ACC112 (cell line): ENCODE measurements around the gene MXRA8.
"Not testable (repeated sequence)": the region's sequence is repeated elsewhere in the genome, so short reads cannot be mapped to it uniquely, and the experiment has no call there.

ENCODE experiments used
- H2AFZ ChIP-seq: fragments of 200-600 bp; sonication (generic); one replicate; pipeline ENCODE4 v1.6.0; 2017; ENCODE audit warnings: antibody characterized with exemption, low read length; ENCODE audit not compliant: unreplicated experiment
- H3K27ac ChIP-seq: fragments of 200-600 bp; sonication (generic); 2 replicates; pipeline ENCODE4 v1.5.1; 2014; ENCODE audit warnings: low read depth, mild to moderate bottlenecking, antibody characterized with exemption, low read length, moderate library complexity
- H3K27me3 ChIP-seq: fragments of 200-600 bp; sonication (generic); 2 replicates; pipeline ENCODE4 v1.6.1; 2014; ENCODE audit warnings: mild to moderate bottlenecking, antibody characterized with exemption, low read length, moderate library complexity, mixed read lengths; ENCODE audit not compliant: insufficient read depth
- H3K36me3 ChIP-seq: fragments of 200-600 bp; sonication (generic); 2 replicates; pipeline ENCODE4 v1.6.1; 2016; ENCODE audit warnings: mild to moderate bottlenecking, antibody characterized with exemption, low read length, moderate library complexity, mixed read lengths; ENCODE audit not compliant: insufficient read depth
- H3K4me1 ChIP-seq: fragments of 200-600 bp; sonication (generic); one replicate; pipeline ENCODE4 v1.6.1; 2016; ENCODE audit warnings: low read length, mixed read lengths; ENCODE audit not compliant: insufficient read depth, unreplicated experiment, control insufficient read depth
- H3K4me3 ChIP-seq: fragments of 200-600 bp; sonication (generic); 2 replicates; pipeline ENCODE4 v1.5.1; 2014; ENCODE audit warnings: mild to moderate bottlenecking, low read depth, low read length
- H3K79me2 ChIP-seq: fragments of 200-600 bp; sonication (generic); one replicate; pipeline ENCODE4 v1.6.0; 2016; ENCODE audit warnings: low read length; ENCODE audit not compliant: control insufficient read depth, unreplicated experiment, insufficient read depth

MXRA8 gene

DNA sequence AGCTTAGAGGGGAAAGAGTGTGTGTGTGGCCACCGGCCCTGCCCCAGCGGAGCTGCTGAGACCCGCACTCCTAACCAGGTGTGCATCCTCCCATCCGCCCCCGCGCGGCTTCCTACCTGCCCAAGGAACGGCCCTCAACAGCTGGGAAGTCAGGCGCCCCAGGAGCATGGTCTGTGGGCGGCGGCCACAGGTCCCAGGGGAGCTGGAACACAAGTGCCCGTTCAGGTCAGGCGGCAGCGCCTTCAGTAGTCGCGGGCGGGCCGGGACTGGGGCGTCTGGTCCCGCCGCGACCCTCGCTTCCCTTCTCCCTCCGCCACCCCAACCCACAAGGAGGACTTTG, 16.2 kb upstream of the MXRA8 start:
- Histone ChIP-seq H3K4me1 (peaks cover 25% of the 10 kb centered on the region), H2AFZ (peak overlapping the region; percentile 75), H3K79me2 (peaks cover 25% of the 10 kb centered on the region), H3K36me3 (no peaks in the 10 kb centered on the region; the same call in 1 of the 2 replicates), H3K4me3 (peak overlapping the region; percentile 97), H3K27me3 (no peaks in the 10 kb centered on the region), H3K27ac (peak overlapping the region; percentile 87)

DNA sequence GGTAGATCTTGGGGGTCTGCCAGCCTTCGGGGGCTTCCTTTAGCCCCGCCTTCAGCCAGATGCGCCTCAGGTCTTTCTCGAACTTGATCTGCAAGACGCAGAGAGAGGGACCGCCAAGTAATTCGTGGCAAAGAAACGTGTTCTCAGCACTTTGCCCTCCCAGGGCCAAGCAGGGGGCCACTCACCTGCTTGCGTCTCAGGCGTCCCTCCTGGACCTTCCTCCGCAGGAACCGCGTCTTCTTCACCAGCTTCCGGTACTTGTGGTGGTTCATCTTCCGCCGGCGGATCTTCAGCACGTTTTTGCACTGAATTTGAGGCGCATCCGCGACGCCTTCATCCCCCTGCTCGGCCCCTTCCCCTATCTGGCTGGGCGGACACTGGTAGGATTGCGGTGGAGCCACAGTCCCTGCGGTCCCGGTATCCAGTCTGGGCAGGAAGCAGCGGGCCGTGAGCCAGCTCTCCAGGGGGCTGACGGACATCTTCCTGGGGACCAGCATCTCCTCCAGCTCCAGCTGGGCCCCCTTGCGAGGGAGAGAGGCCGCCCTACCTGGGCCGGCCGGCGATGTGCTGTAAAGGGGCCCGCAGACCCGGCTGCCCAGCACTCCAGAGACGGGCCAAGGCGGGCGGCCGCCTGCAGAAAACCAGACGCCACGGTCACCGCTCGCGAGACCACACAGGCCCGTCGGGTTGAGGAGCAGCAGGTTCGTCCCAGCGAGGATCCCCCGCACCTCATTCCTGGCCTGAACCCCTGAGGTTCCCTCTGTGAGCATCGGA, 15.6 kb upstream of the MXRA8 start:
- H2AFZ ChIP-seq = no peak overlapping the region
- H3K4me1 ChIP-seq = peaks cover 25% of the 10 kb centered on the region

DNA sequence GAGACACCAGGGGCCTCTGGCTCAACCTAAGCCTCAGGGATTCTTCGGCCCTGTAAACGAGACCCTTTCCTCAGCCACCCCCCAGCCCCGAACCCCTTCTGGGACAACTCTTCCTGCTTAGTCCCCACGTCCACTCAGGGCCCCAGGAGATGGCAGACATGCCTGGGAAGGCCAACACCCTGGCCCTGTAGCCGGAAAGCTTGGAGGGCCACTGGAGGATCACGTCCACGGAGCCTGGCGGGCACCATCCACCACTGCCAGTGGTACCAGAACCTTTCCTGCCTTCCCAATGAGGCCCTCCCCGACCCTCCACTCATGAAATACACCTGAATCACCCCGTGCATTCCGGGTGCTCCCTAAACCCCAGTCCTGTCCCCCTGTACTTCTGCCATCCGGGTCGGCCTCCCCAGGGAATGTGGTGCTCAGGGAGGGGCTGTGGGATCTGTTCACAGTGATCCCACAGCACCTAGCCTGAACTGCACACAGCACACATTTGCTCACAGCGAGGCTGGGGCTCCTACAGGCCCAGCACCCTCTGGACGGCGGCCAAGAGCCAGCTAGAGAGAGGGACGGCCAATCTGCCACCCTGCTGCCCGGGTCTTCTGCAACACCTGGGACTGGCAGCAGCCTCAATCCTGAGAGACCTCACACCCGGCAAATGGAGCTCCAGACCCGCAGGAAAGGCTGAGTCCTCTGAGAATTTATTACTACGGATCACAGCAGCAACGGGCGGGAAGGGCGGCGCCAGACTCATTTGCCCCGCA, 14.9 kb upstream of the MXRA8 start:
- Histone ChIP-seq H3K27me3 (no peaks in the 10 kb centered on the region), H2AFZ (no peak overlapping the region), H3K79me2 (peaks cover 25% of the 10 kb centered on the region), H3K36me3 (no peaks in the 10 kb centered on the region; the same call in 1 of the 2 replicates), H3K4me3 (peak overlapping the region; percentile 97), H3K4me1 (peaks cover 25% of the 10 kb centered on the region), H3K27ac (no peak overlapping the region)

More for the DNA sequence above, 15.6 kb upstream of the MXRA8 start:
- Histone ChIP-seq H3K4me3 (peak overlapping the region; percentile 97), H3K27me3 (no peaks in the 10 kb centered on the region), H3K36me3 (no peaks in the 10 kb centered on the region; the same call in 1 of the 2 replicates), H3K27ac (no peak overlapping the region), H3K79me2 (peaks cover 25% of the 10 kb centered on the region)

DNA sequence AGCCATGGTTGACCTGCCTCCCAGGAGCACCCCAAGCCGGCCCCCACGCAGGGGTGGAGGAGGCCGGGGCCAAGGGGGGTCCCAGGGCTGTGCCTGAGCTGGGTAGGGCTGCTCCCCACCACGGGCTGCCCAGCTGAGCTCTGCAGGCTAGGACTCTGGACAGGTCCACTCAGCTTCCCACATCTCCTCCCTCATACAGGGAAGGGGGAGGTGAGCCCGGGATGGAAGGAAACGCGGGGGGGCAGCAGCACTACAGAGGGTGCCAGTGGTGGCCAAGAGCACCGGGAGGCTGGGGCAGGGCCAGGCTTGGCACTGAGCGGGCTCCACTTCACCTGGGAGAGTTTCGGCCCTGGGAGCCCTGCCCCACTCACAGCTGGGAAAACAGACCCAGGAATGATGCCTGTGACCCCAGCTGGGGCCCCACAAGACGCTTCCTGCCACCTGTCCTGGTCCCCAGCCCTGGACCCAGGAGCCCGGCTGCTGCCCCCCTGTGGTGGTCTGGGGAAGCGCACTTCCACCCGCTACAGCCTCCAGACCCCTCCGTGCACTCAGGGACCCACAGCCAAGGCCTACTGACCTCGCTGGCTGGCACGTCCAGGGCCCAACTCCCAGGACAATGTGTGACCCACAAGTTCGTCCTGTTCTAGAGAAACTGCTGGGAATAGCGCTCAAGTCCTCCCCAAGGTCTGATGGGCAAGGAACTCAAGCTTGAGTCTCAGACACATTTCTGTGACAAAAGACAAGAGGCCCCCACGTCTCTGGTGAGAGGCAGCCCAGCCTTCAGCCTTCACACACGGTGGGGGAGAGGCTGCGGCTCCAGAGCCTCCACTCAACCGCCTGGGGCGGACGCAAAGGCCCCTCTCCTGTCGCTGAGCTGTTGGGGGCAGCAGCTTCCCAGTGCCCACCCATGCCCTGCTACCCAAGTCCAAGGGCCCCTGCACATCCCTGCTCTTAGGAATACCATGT, 13.7 kb upstream of the MXRA8 start:
- Histone ChIP-seq H3K27ac (no peak overlapping the region), H2AFZ (no peak overlapping the region), H3K79me2 (peaks cover 25% of the 10 kb centered on the region), H3K36me3 (no peaks in the 10 kb centered on the region; the same call in 1 of the 2 replicates), H3K27me3 (no peaks in the 10 kb centered on the region), H3K4me3 (no peak overlapping the region), H3K4me1 (peaks cover 25% of the 10 kb centered on the region)

DNA sequence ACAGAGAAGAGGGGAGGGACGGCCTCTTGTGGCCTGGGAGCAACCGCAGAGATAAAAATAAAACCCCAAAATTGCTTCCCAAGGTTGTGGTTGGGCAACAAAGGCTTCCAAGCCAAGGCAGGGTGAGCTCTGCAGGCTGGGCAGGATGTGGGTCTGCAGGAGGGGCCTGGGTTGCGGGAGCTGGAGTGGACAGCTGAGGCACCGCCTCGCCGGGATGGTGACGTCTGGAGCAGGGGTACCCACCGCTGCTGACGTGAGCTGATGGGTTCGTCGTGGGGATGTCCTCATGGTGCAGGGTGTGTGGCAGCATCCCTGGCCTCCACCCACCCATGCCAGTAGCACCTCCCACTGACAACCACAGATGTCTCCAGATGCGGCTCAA, 13.0 kb upstream of the MXRA8 start:
- Histone ChIP-seq H3K27ac (no peak overlapping the region), H3K79me2 (peaks cover 25% of the 10 kb centered on the region), H2AFZ (no peak overlapping the region), H3K27me3 (no peaks in the 10 kb centered on the region), H3K4me1 (peaks cover 25% of the 10 kb centered on the region), H3K4me3 (no peak overlapping the region), H3K36me3 (no peaks in the 10 kb centered on the region; the same call in 1 of the 2 replicates)

DNA sequence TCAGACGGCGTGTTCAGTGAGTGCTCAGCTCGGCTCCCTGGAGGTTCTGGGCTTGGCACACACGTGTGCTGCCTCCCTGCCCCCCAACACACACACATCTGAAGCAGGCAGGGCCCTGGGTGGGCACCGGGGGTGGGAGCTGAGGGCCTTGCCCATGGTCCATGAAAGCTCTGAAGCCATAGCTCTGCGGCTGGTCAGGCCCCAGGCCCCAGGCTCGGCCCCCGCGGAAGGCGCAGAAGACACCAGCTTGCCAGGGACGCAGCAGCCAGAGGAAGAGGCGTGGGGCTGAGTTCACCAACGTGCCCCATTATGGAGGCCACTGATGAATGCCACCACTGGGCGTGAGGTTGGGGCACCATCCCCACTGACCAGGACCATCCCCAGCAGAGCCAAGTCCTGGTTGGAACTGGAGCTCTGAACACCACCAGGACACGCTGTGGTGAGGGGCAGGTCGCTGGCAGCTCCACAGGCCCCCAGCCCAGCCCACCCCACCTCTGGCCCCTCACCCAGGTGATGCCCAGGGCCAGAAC, 12.5 kb upstream of the MXRA8 start:
- Histone ChIP-seq H3K4me3 (no peak overlapping the region), H3K4me1 (peaks cover 20% of the 10 kb centered on the region), H2AFZ (no peak overlapping the region), H3K79me2 (peaks cover 25% of the 10 kb centered on the region), H3K36me3 (no peaks in the 10 kb centered on the region; the same call in 1 of the 2 replicates), H3K27ac (no peak overlapping the region), H3K27me3 (no peaks in the 10 kb centered on the region)

DNA sequence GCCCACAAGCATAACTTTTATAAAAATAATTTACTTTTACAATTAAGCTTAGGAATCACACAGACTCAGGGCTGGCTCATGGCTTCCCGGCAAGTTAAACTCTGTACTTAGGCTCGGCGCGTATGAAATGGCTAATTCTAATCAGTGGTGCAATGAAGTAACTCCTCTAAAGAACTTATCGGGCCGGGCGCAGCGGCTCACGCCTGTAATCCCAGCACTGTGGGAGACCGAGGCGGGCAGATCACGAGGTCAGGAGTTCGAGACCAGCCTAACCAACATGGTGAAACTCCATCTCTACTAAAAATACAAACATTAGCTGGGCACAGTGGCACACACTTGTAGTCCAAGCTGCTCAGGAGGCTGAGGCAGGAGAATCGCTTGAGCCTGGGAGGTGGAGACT, 11.7 kb upstream of the MXRA8 start:
- Histone ChIP-seq H3K79me2 (peaks cover 25% of the 10 kb centered on the region), H3K4me1 (peaks cover 20% of the 10 kb centered on the region)
- H2AFZ ChIP-seq, H3K4me3 ChIP-seq, H3K27ac ChIP-seq, H3K36me3 ChIP-seq, H3K27me3 ChIP-seq: not testable (repeated sequence)

DNA sequence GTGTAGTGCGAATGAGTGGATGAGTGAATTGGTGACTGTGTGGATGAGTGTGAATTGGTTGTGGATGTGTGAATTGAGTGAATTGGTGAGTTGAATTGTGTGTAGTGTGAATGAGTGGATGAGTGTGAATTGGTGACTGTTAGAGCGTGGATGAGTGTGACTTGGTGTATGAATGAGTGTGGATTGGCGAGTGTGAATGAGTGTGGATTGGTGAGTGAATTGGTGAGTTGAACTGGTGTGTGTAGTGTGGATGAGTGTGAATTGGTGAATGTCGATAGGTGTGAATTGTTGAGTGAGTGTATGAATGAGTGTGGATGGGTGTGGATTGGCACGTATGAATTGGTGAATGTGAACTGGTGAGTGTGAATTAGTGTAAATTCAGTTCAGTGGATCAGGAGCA, 9.0 kb upstream of the MXRA8 start:
- Histone ChIP-seq H3K27me3 (no peaks in the 10 kb centered on the region), H3K36me3 (no peaks in the 10 kb centered on the region; the same call in 1 of the 2 replicates), H2AFZ (no peak overlapping the region), H3K27ac (no peak overlapping the region), H3K79me2 (peaks cover 2% of the 10 kb centered on the region), H3K4me3 (no peak overlapping the region), H3K4me1 (peaks cover 7% of the 10 kb centered on the region)

DNA sequence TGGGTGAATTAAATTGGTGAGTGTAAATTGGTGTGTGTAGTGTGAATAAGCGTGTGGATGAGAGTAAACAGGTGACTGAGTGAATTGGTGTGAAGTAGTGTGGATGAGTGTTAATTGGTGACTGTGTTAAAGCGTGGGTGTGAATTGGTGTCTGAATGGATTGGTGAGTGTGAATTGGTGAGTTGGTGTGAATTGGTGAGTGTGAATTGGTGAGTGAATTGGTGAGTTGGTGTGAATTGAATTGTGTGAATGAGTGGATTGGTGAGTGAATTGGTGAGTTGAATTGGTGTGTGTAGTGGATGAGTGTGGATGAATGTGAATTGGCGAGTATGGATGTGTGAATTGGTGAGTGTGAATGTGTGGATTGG, 8.3 kb upstream of the MXRA8 start:
- peaks cover 8% of the 10 kb centered on the region for H3K4me1 ChIP-seq
- no peak overlapping the region for H2AFZ ChIP-seq
- no peak overlapping the region for H3K4me3 ChIP-seq
- H3K36me3 ChIP-seq = no peaks in the 10 kb centered on the region; the same call in 1 of the 2 replicates
- H3K79me2 ChIP-seq = no peaks in the 10 kb centered on the region
- no peaks in the 10 kb centered on the region for H3K27me3 ChIP-seq
- H3K27ac ChIP-seq = no peak overlapping the region
